GM12878 (cell line): ENCODE data around the gene PAX2. TPM values are rescaled to one million over a fixed set of nuclear protein-coding genes. Genes with fewer than 3 reads are reported as not detected.

Experiments used
- ATAC-seq: fragments of 200-7000 bp; cut with Tn5 transposase; 3 replicates; pipeline ENCODE4 v1.9.1; 2020; ENCODE audit warnings: mild to moderate bottlenecking, moderate library complexity
- BruUV-seq: library from RNA; stranded (reverse); fragments of 400-500 nt; replicated peaks from 2 replicates; lab custom pipeline; 2021; lab: Mats Ljungman, UMichigan
- CTCF ChIA-PET: fragments of 300-600 bp; sonication (Branson Sonifier 250); formaldehyde crosslinking; extraction: SDS; loops from one replicate; lab custom pipeline; 2021; ENCODE audit warnings: inconsistent platforms; lab: Yijun Ruan, JAX
- POLR2A ChIA-PET: fragments of 350-600 bp; formaldehyde crosslinking; extraction: SDS; loops from one replicate; lab custom pipeline; 2021; ENCODE audit warnings: inconsistent platforms; lab: Charles Lee
- RAD21 ChIA-PET: fragments of 300-600 bp; sonication (Branson Sonifier 250); formaldehyde crosslinking; loops from one replicate; lab custom pipeline; 2023; ENCODE audit warnings: antibody characterized with exemption; ENCODE audit not compliant: unreplicated experiment; lab: Charles Lee
- SMC1A ChIA-PET: fragments of 300-600 bp; sonication (Branson Sonifier 250); formaldehyde crosslinking; loops from one replicate; lab custom pipeline; 2023; ENCODE audit not compliant: unreplicated experiment, uncharacterized antibody; lab: Charles Lee
- DNase-seq: peaks from one replicate; pipeline ENCODE4 v3.0.0-alpha.2; 2011; ENCODE audit warnings: low read depth, low spot score
- FAIRE-seq: peaks from 3 replicates; lab custom pipeline; 2011; peaks lifted over from hg19 to GRCh38; lab: Jason Lieb, UNC
- H2AFZ ChIP-seq: 2 replicates; pipeline ENCODE4 v1.6.0; 2011; ENCODE audit warnings: low read depth, low read length, control low read depth; ENCODE audit not compliant: control insufficient read depth
- H3K27ac ChIP-seq: 2 replicates; pipeline ENCODE4 v1.5.1; 2011; ENCODE audit warnings: control low read depth; ENCODE audit not compliant: control insufficient read depth, insufficient read depth
- H3K27me3 ChIP-seq, 2 experiments: replicated peaks in 1 of 2; 2 replicates each; pipeline versions ENCODE4 v1.6.0 to v1.6.1; 2011; ENCODE audit warnings: low read length in 1 of 2; ENCODE audit not compliant: control insufficient read depth in 2 of 2, insufficient read depth in 2 of 2
- H3K36me3 ChIP-seq, 2 experiments: 2 replicates each; pipeline ENCODE4 v1.5.1; 2011; ENCODE audit warnings: low read length in 1 of 2; ENCODE audit not compliant: control insufficient read depth in 2 of 2, insufficient read depth in 2 of 2
- H3K4me1 ChIP-seq: 2 replicates; pipeline ENCODE4 v1.6.1; 2011; ENCODE audit warnings: mild to moderate bottlenecking, low read length, moderate library complexity, mixed read lengths; ENCODE audit not compliant: control insufficient read depth, insufficient read depth
- H3K4me2 ChIP-seq: 2 replicates; pipeline ENCODE4 v1.6.0; 2011; ENCODE audit warnings: control low read depth; ENCODE audit not compliant: control insufficient read depth, insufficient read depth
- H3K4me3 ChIP-seq: fragments of 200-600 bp; sonication (generic); 2 replicates; pipeline ENCODE4 v1.5.1; 2016
- H3K79me2 ChIP-seq: 2 replicates; pipeline ENCODE4 v1.6.0; 2011; ENCODE audit warnings: low read length; ENCODE audit not compliant: control insufficient read depth, insufficient read depth
- H3K9ac ChIP-seq: 2 replicates; pipeline ENCODE4 v1.8.0; 2011; ENCODE audit warnings: low read length, control low read depth, mixed read lengths; ENCODE audit not compliant: control insufficient read depth, insufficient read depth
- H3K9me3 ChIP-seq: replicated peaks from 3 replicates; pipeline ENCODE4 v1.5.1; 2011; ENCODE audit warnings: mild to moderate bottlenecking, low read length; ENCODE audit not compliant: control insufficient read depth, insufficient read depth
- H4K20me1 ChIP-seq: 2 replicates; pipeline ENCODE4 v1.6.0; 2011; ENCODE audit not compliant: control insufficient read depth, insufficient read depth
- BMI1 ChIP-seq: fragments of 450-650 bp; IDR thresholded peaks from 2 replicates; pipeline ENCODE4 v1.6.1; 2016; ENCODE audit warnings: mild to moderate bottlenecking, moderate library complexity, borderline replicate concordance
- HDAC2 ChIP-seq: fragments of 200-600 bp; sonication (generic); IDR thresholded peaks from 2 replicates; pipeline ENCODE4 v1.6.1; 2017
- HDAC6 ChIP-seq: fragments of 200-600 bp; sonication (generic); IDR thresholded peaks from one replicate; pipeline ENCODE4 v1.8.0; 2017; ENCODE audit warnings: antibody characterized with exemption; ENCODE audit not compliant: unreplicated experiment
- NFIC ChIP-seq: IDR thresholded peaks from 2 replicates; pipeline ENCODE4 v1.6.1; 2012; ENCODE audit warnings: low read depth, mild to moderate bottlenecking, inconsistent platforms, low read length, moderate library complexity
- RELB ChIP-seq: fragments of 450-650 bp; IDR thresholded peaks from 2 replicates; pipeline ENCODE4 v1.6.1; 2017; ENCODE audit warnings: low read depth, mild to moderate bottlenecking, moderate library complexity
- SUPT20H ChIP-seq: IDR thresholded peaks from 2 replicates; pipeline ENCODE4 v1.6.1; 2011; ENCODE audit warnings: low read depth, mild to moderate bottlenecking, low read length, moderate library complexity, borderline replicate concordance; ENCODE audit not compliant: control insufficient read depth
- SUZ12 ChIP-seq: fragments of 200-600 bp; sonication (generic); IDR thresholded peaks from one replicate; pipeline ENCODE4 v1.6.1; 2018; ENCODE audit warnings: antibody characterized with exemption, mild to moderate bottlenecking; ENCODE audit not compliant: unreplicated experiment
- ZBTB40 ChIP-seq: fragments of 450-650 bp; IDR thresholded peaks from 2 replicates; pipeline ENCODE4 v1.6.1; 2016; ENCODE audit warnings: mild to moderate bottlenecking, moderate library complexity, borderline replicate concordance
- WGBS: methylation state at CpG from one replicate; pipeline ENCODE4 v1.1.6; 2016; ENCODE audit warnings: low lambda C conversion rate; ENCODE audit not compliant: insufficient replicate concordance, insufficient coverage; ENCODE audit errors: missing lambda C conversion rate; 5-methylcytosine and 5-hydroxymethylcytosine counted together
- in situ Hi-C: fragments of 300-500 bp; cut with MboI; formaldehyde crosslinking; loops from 9 replicates; pipeline ENCODE4 v1.14.3; 2018; ENCODE audit warnings: mixed read lengths
- intact Hi-C: fragments of 100-400 bp; cut with micrococcal nuclease; formaldehyde crosslinking; loops from one replicate; pipeline ENCODE4 v1.14.2; 2022; ENCODE audit not compliant: unreplicated experiment
- polyA plus RNA-seq, 11 experiments: library from polyadenylated mRNA; depleted of rRNA in 4 of 11; unstranded in 6 of 11; stranded (reverse) in 5 of 11; fragments of >200 nt; fragmentation: Nextera tagmentation in 4 of 11; fragmentation: Illumina TruSeq in 1 of 11; extraction: Ambion mirVana in 4 of 11; extraction: Trizol in 1 of 11; gene quantifications; 1 replicate in 1 of 11; 2 replicates in 10 of 11; pipeline versions ENCODE4 v1.2.1 to v1.2.3, GENCODE V29; 2011 to 2016; ENCODE audit warnings: inconsistent platforms in 2 of 11, missing spikeins in 2 of 11, low read depth in 1 of 11
- total RNA-seq, 4 experiments: library from RNA; depleted of rRNA in 3 of 4; stranded (reverse); fragments of >200 nt in 3 of 4; fragmentation: Illumina TruSeq in 1 of 4; extraction: Trizol in 1 of 4; gene quantifications; 2 replicates each; pipeline versions ENCODE4 v1.2.1 to v1.2.3, GENCODE V29; 2013 to 2021

Gene PAX2
- total and polyA plus RNA-seq, 10 of the 15 experiments (the other 5 are each of a cell fraction or from before 2014, with no cell fraction given), result not detected

- peak; percentile 16; the same call in 1 of the 3 replicates for ATAC-seq
- DNase-seq, result no peak
- H3K36me3 ChIP-seq, result no peaks in the 10 kb centered on the region
- no peaks in the 10 kb centered on the region for H3K9me3 ChIP-seq
- WGBS, result 26% methylated on average over 58 of the region's 58 CpGs
- in situ Hi-C loops, result no loop called here
- H3K4me3 ChIP-seq, result peak overlapping the region; percentile 55; the same call in 1 of the 2 replicates
- H2AFZ ChIP-seq, result no peak overlapping the region
- CTCF ChIA-PET, result no interaction called here
- POLR2A ChIA-PET, result interaction anchor here (0.6 kb wide), 1 partner anchor 17 kb away, joined by 3 read pairs; no protein-coding TSS in a partner anchor
- peaks cover 8% of the 10 kb centered on the region for H3K4me1 ChIP-seq
- peaks cover 13 to 36% of the 10 kb centered on the region in 2 experiments for H3K27me3 ChIP-seq
- FAIRE-seq, result no peak
- RAD21 ChIA-PET, result interaction anchor here (0.6 kb wide), 1 partner anchor 31 kb away, joined by 3 read pairs; no protein-coding TSS in a partner anchor
- H4K20me1 ChIP-seq, result no peaks in the 10 kb centered on the region; the same call in 1 of the 2 replicates
- peak overlapping the region; percentile 75; the same call in 1 of the 2 replicates for H3K4me2 ChIP-seq
- TF ChIP-seq NFIC (no peak), BMI1 (0 out of 2 replicates have a peak, but pooled peaks have one; percentile 22), SUZ12 (peak; percentile 100)
- no peaks in the 10 kb centered on the region for H3K79me2 ChIP-seq
- no peak overlapping the region for H3K27ac ChIP-seq
- H3K9ac ChIP-seq, result no peak overlapping the region
- intact Hi-C loops, result no loop called here
- SMC1A ChIA-PET, result no interaction called here
- BruUV-seq, result no TSS peak
Measured at GRCh38 chr10:100829097-100829870, 83.9 kb downstream of the PAX2 start.

- CTCF ChIA-PET, result no interaction called here
- SMC1A ChIA-PET, result no interaction called here
- H3K27ac ChIP-seq, result no peak overlapping the region
- in situ Hi-C loops, result no loop called here
- H3K4me2 ChIP-seq, result peak overlapping the region; percentile 25; the same call in 1 of the 2 replicates
- RAD21 ChIA-PET, result no interaction called here
- H3K36me3 ChIP-seq, result no peaks in the 10 kb centered on the region
- no peak for TF ChIP-seq RELB
- no peak for TF ChIP-seq ZBTB40
- TF ChIP-seq SUPT20H, result no peak
- TF ChIP-seq HDAC2, result no peak
- TF ChIP-seq HDAC6, result no peak
- ATAC-seq (no peak), FAIRE-seq (no peak), DNase-seq (no peak)
- peaks cover 13 to 36% of the 10 kb centered on the region in 2 experiments for H3K27me3 ChIP-seq
- no TSS peak for BruUV-seq
- H4K20me1 ChIP-seq, result no peaks in the 10 kb centered on the region; the same call in 1 of the 2 replicates
- POLR2A ChIA-PET, result no interaction called here
- H3K4me1 ChIP-seq, result peaks cover 8% of the 10 kb centered on the region
- no peaks in the 10 kb centered on the region for H3K9me3 ChIP-seq
- intact Hi-C loops, result no loop called here
- H3K4me3 ChIP-seq, result no peak overlapping the region
- 31% methylated on average over 44 of the region's 44 CpGs for WGBS
- H3K9ac ChIP-seq, result no peak overlapping the region
- H3K79me2 ChIP-seq, result no peaks in the 10 kb centered on the region
- no peak overlapping the region for H2AFZ ChIP-seq
Measured at GRCh38 chr10:100829933-100830727, 84.7 kb downstream of the PAX2 start.
